Measurements from ENCODE around the gene SPACA6.

The SPACA6 gene

GRCh38 chr19:51739466-51740213 is 46.5 kb downstream of the SPACA6 start:
- ATAC-seq = no peak

- no peak for ATAC-seq
These were observed 47.2 kb downstream of the SPACA6 start for GRCh38 chr19:51740356-51740755.

- ATAC-seq = no peak
These were observed 49.7 kb downstream of the SPACA6 start for GRCh38 chr19:51742789-51743188.

GRCh38 chr19:51743405-51743804 is 50.3 kb downstream of the SPACA6 start:
- no peak for ATAC-seq

- no peak for ATAC-seq
These were observed 53.6 kb downstream of the SPACA6 start for GRCh38 chr19:51746731-51747130.

GRCh38 chr19:51749979-51750378 is 56.8 kb downstream of the SPACA6 start:
- no peak for ATAC-seq

- ATAC-seq = no peak
These were observed 57.4 kb downstream of the SPACA6 start for GRCh38 chr19:51750400-51751094.

- no peak for ATAC-seq
These were observed 58.5 kb downstream of the SPACA6 start, which contains the start of gene FPR1 for GRCh38 chr19:51751655-51752054. Gene FPR1, minus strand, starts transcription at chr19:51751878. Its CDS starts 4,884 bp downstream, at chr19:51746994.

- no peak for ATAC-seq
These were observed 61.0 kb downstream of the SPACA6 start for GRCh38 chr19:51754109-51754508.

GRCh38 chr19:51754770-51755169 is 61.6 kb downstream of the SPACA6 start:
- no peak for ATAC-seq
